ENCODE results near the gene DNAH9.

The DNAH9 gene

GRCh38 chr17:11871773-11872172 lies 273.5 kb downstream of the DNAH9 start:
- TF ChIP-seq CTCF (IDR thresholded peaks at IDR 0.05; ENCODE audit: low read depth, low read length), result no peak
- no peak overlapping the region for H3K4me3 ChIP-seq (ENCODE audit: low read depth, low read length)

DNA sequence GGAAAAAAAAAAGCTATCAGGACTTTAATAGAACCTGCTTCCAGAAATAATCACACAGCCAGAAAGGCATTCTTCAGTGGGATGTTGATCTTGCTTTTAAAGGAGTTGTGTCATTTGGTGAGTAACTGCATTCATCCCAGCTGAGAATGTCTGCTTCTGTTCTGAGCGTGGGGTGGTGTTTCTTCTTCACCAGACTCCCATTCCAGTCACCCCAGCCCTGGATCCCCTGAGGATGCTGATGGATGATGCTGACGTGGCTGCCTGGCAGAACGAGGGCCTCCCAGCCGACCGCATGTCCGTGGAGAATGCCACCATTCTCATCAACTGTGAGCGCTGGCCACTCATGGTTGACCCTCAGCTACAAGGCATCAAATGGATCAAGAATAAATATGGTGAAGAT lies 276.5 kb downstream of the DNAH9 start:
- no peak overlapping the region for H3K4me3 ChIP-seq (ENCODE audit: low read depth, low read length)
- TF ChIP-seq CTCF (IDR thresholded peaks at IDR 0.05; ENCODE audit: low read depth, low read length), result no peak

DNA sequence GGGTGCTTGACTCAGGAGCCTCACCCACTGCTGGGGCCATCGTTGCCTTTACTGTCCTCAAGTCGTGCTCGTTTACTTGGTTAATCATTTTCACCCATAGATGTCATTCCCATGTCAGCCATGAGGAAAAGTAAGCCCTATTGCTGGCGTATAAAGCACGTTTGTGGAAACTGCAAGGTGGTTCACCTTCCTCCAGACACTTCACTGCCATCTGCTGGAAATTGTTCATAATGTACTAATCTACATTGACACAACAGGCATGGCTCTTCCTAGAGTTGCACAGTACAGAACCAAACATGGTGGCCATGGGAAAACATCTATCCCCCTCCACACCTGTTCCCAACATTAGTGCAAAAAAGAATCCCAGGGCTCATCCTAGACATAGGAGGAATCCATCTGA lies 282.4 kb downstream of the DNAH9 start:
- H3K4me3 ChIP-seq (ENCODE audit: low read depth, low read length), result no peak overlapping the region
- TF ChIP-seq CTCF (IDR thresholded peaks at IDR 0.05; ENCODE audit: low read depth, low read length), result no peak

DNA sequence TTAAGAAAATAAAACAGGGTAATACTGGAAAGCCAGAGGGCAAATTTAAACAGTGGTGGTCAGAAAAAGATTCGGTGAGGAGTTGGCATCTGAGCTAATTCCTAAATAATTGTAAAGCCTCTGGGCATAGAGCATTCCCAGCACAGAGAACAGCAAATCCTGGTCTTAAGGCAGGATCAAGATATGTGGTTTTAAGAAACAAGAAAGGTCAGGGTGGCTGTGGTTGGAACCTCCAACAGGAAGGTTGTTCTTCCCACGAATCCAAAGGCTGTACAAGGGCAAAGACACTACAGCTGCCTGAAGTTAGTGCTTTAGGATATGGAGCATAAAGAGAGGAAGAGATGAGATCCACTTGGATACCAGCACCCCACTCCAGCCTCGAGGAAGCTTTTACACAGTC lies 284.4 kb downstream of the DNAH9 start:
- no peak overlapping the region for H3K4me3 ChIP-seq (ENCODE audit: low read depth, low read length)
- TF ChIP-seq CTCF (IDR thresholded peaks at IDR 0.05; ENCODE audit: low read depth, low read length), result no peak

DNA sequence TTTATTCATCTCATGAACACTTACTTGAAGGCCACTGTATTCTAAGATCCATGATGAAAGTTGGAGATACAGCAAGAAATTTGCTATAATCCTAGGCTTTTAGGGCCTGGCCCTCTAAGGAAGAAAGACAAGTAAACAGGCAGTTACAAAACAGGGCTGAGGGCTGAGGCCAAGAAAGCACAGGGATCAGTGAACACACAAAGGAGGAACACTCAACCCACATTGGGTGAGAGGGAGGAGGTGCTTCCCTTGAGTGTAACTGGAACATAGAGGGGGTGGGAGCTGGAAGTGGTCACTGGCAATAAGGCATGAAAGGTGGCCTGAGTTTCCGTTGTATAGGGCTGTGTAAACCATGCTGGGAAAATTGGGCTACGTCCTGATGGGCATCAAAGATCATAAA lies 286.8 kb downstream of the DNAH9 start:
- H3K4me3 ChIP-seq (ENCODE audit: low read depth, low read length), result no peak overlapping the region
- no peak for TF ChIP-seq CTCF (IDR thresholded peaks at IDR 0.05; ENCODE audit: low read depth, low read length)

GRCh38 chr17:11889266-11889665 lies 291.0 kb downstream of the DNAH9 start:
- TF ChIP-seq CTCF (IDR thresholded peaks at IDR 0.05; ENCODE audit: low read depth, low read length), result no peak

GRCh38 chr17:11893862-11894261 lies 295.6 kb downstream of the DNAH9 start:
- no peak for TF ChIP-seq CTCF (IDR thresholded peaks at IDR 0.05; ENCODE audit: low read depth, low read length)
- no peak overlapping the region for H3K4me3 ChIP-seq (ENCODE audit: low read depth, low read length)

More at GRCh38 chr17:11889266-11889665, 291.0 kb downstream of the DNAH9 start:
- H3K4me3 ChIP-seq (ENCODE audit: low read depth, low read length), result no peak overlapping the region

All from WI38 (cell line).